BLaER1 (cell line): ENCODE measurements around the gene RAB17.

Experiments
- H3K27ac ChIP-seq: shearing (Covaris generic); formaldehyde crosslinking; 2 replicates; pipeline ENCODE4 v1.8.1; 2022
- H3K27me3 ChIP-seq: shearing (Covaris generic); formaldehyde crosslinking; 2 replicates; pipeline ENCODE4 v1.8.1; 2022
- H3K36me3 ChIP-seq: shearing (Covaris generic); formaldehyde crosslinking; 2 replicates; pipeline ENCODE4 v1.8.1; 2022
- H3K4me1 ChIP-seq: shearing (Covaris generic); formaldehyde crosslinking; 2 replicates; pipeline ENCODE4 v1.8.1; 2022
- H3K4me2 ChIP-seq: shearing (Covaris generic); formaldehyde crosslinking; 2 replicates; pipeline ENCODE4 v1.8.1; 2022
- H3K4me3 ChIP-seq: shearing (Covaris generic); formaldehyde crosslinking; 2 replicates; pipeline ENCODE4 v1.8.1; 2022
- H3K9ac ChIP-seq: shearing (Covaris generic); formaldehyde crosslinking; 2 replicates; pipeline ENCODE4 v1.8.1; 2022
- H3K9me3 ChIP-seq: shearing (Covaris generic); formaldehyde crosslinking; 2 replicates; pipeline ENCODE4 v1.8.1; 2022
- H4K20me1 ChIP-seq: shearing (Covaris generic); formaldehyde crosslinking; 2 replicates; pipeline ENCODE4 v1.8.1; 2022
- Cebpa-rat ChIP-seq: shearing (Covaris generic); IDR thresholded peaks from 2 replicates; pipeline ENCODE4 v1.8.1; 2022

The RAB17 gene

GRCh38 chr2:237549643-237550415, 40.7 kb downstream of the RAB17 start:
- H3K4me2 ChIP-seq, result peak overlapping the region; percentile 68
- no peaks in the 10 kb centered on the region for H3K36me3 ChIP-seq
- no peak for TF ChIP-seq Cebpa-rat
- H3K27ac ChIP-seq, result no peak overlapping the region
- no peaks in the 10 kb centered on the region for H4K20me1 ChIP-seq
- H3K9ac ChIP-seq, result no peak overlapping the region
- H3K4me3 ChIP-seq, result no peak overlapping the region
- H3K27me3 ChIP-seq, result no peaks in the 10 kb centered on the region
- H3K9me3 ChIP-seq, result peaks cover 23% of the 10 kb centered on the region
- H3K4me1 ChIP-seq, result peaks cover 52% of the 10 kb centered on the region

- no peak overlapping the region for H3K27ac ChIP-seq
- no peaks in the 10 kb centered on the region for H4K20me1 ChIP-seq
- no peak overlapping the region for H3K9ac ChIP-seq
- no peak overlapping the region for H3K4me3 ChIP-seq
- no peaks in the 10 kb centered on the region for H3K36me3 ChIP-seq
- H3K4me1 ChIP-seq, result peaks cover 52% of the 10 kb centered on the region
- H3K9me3 ChIP-seq, result peaks cover 17% of the 10 kb centered on the region
- TF ChIP-seq Cebpa-rat, result no peak
- peak overlapping the region; percentile 68 for H3K4me2 ChIP-seq
- no peaks in the 10 kb centered on the region for H3K27me3 ChIP-seq
Observed at GRCh38 chr2:237549216-237549615, 41.3 kb downstream of the RAB17 start.

- Histone ChIP-seq H4K20me1 (no peaks in the 10 kb centered on the region), H3K36me3 (no peaks in the 10 kb centered on the region), H3K4me2 (peak overlapping the region; percentile 68), H3K4me3 (no peak overlapping the region), H3K27ac (no peak overlapping the region), H3K27me3 (no peaks in the 10 kb centered on the region), H3K4me1 (peaks cover 52% of the 10 kb centered on the region), H3K9ac (no peak overlapping the region), H3K9me3 (peaks cover 4% of the 10 kb centered on the region)
- TF ChIP-seq Cebpa-rat, result no peak
Observed at GRCh38 chr2:237547841-237548416, 42.6 kb downstream of the RAB17 start.

GRCh38 chr2:237546876-237547395, 43.6 kb downstream of the RAB17 start:
- Histone ChIP-seq H4K20me1 (no peaks in the 10 kb centered on the region), H3K27ac (no peak overlapping the region), H3K4me2 (peak overlapping the region; percentile 22), H3K9ac (no peak overlapping the region), H3K27me3 (no peaks in the 10 kb centered on the region), H3K4me1 (peaks cover 55% of the 10 kb centered on the region), H3K9me3 (no peaks in the 10 kb centered on the region), H3K36me3 (no peaks in the 10 kb centered on the region), H3K4me3 (no peak overlapping the region)
- no peak for TF ChIP-seq Cebpa-rat

GRCh38 chr2:237546040-237546875, 44.3 kb downstream of the RAB17 start:
- Histone ChIP-seq H3K4me2 (peak overlapping the region; percentile 24; the same call in 1 of the 2 replicates), H3K36me3 (no peaks in the 10 kb centered on the region), H3K4me1 (peaks cover 62% of the 10 kb centered on the region), H3K9ac (no peak overlapping the region), H4K20me1 (no peaks in the 10 kb centered on the region), H3K27ac (no peak overlapping the region), H3K9me3 (no peaks in the 10 kb centered on the region), H3K4me3 (no peak overlapping the region), H3K27me3 (no peaks in the 10 kb centered on the region)
- TF ChIP-seq Cebpa-rat, result no peak

- Histone ChIP-seq H3K4me1 (peaks cover 67% of the 10 kb centered on the region), H4K20me1 (no peaks in the 10 kb centered on the region), H3K4me3 (no peak overlapping the region), H3K9ac (no peak overlapping the region), H3K27ac (no peak overlapping the region), H3K27me3 (no peaks in the 10 kb centered on the region), H3K36me3 (no peaks in the 10 kb centered on the region), H3K4me2 (peak overlapping the region; percentile 78; the same call in 1 of the 2 replicates), H3K9me3 (no peaks in the 10 kb centered on the region)
- TF ChIP-seq Cebpa-rat, result no peak
Observed at GRCh38 chr2:237542001-237542704, 48.4 kb downstream of the RAB17 start.

GRCh38 chr2:237541243-237541642, 49.3 kb downstream of the RAB17 start:
- no peaks in the 10 kb centered on the region for H3K9me3 ChIP-seq
- no peaks in the 10 kb centered on the region for H3K36me3 ChIP-seq
- H3K4me2 ChIP-seq, result peak overlapping the region; percentile 78
- H3K27ac ChIP-seq, result peak overlapping the region; percentile 54
- no peak overlapping the region for H3K4me3 ChIP-seq
- H3K9ac ChIP-seq, result peak overlapping the region; percentile 39
- no peak for TF ChIP-seq Cebpa-rat
- no peaks in the 10 kb centered on the region for H3K27me3 ChIP-seq
- no peaks in the 10 kb centered on the region for H4K20me1 ChIP-seq
- peaks cover 67% of the 10 kb centered on the region for H3K4me1 ChIP-seq

GRCh38 chr2:237540823-237541222, 49.7 kb downstream of the RAB17 start:
- no peak for TF ChIP-seq Cebpa-rat
- Histone ChIP-seq H3K4me3 (no peak overlapping the region), H3K27ac (peak overlapping the region; percentile 54), H3K36me3 (no peaks in the 10 kb centered on the region), H3K9ac (peak overlapping the region; percentile 39), H3K9me3 (no peaks in the 10 kb centered on the region), H3K4me1 (peaks cover 67% of the 10 kb centered on the region), H3K27me3 (no peaks in the 10 kb centered on the region), H4K20me1 (no peaks in the 10 kb centered on the region), H3K4me2 (peak overlapping the region; percentile 78)

GRCh38 chr2:237540223-237540775, 50.2 kb downstream of the RAB17 start:
- no peak for TF ChIP-seq Cebpa-rat
- H3K9me3 ChIP-seq, result no peaks in the 10 kb centered on the region
- no peaks in the 10 kb centered on the region for H4K20me1 ChIP-seq
- peak overlapping the region; percentile 54 for H3K27ac ChIP-seq
- H3K36me3 ChIP-seq, result no peaks in the 10 kb centered on the region
- peak overlapping the region; percentile 78 for H3K4me2 ChIP-seq
- H3K27me3 ChIP-seq, result no peaks in the 10 kb centered on the region
- H3K4me3 ChIP-seq, result no peak overlapping the region
- H3K9ac ChIP-seq, result peak overlapping the region; percentile 39
- H3K4me1 ChIP-seq, result peaks cover 67% of the 10 kb centered on the region
